ENCODE data around the gene PCDHA13. TPM values are rescaled to one million over a fixed set of nuclear protein-coding genes. Genes with fewer than 3 reads are reported as not detected.
A peak's percentile ranks its signal among the peaks of the same experiment; 100 is the strongest.
"Not testable (repeated sequence)": the region's sequence is repeated elsewhere in the genome, so short reads cannot be mapped to it uniquely, and the experiment has no call there.

Gene PCDHA13
- total RNA-seq, 1 experiment from 2014 or later, result 0.54 TPM

GRCh38 chr5:140868721-140869554 lies 13.0 kb upstream of the PCDHA13 start, which contains the start of gene PCDHA11:
Gene PCDHA11 (plus strand): TSS chr5:140868957. CDS start chr5:140869104, 147 bp downstream.
- DNase-seq (ENCODE audit: low spot score), result peak; percentile 81
- in situ Hi-C loops (cut with HindIII; ENCODE audit: low sequenced_read_pairs), result no loop called here

GRCh38 chr5:140869555-140869886 lies 12.4 kb upstream of the PCDHA13 start:
- DNase-seq (ENCODE audit: low spot score), result no peak
- in situ Hi-C loops (cut with HindIII; ENCODE audit: low sequenced_read_pairs), result no loop called here

- no peak for DNase-seq (ENCODE audit: low spot score)
- in situ Hi-C loops (cut with HindIII; ENCODE audit: low sequenced_read_pairs), result no loop called here
Observed at GRCh38 chr5:140870221-140871201, 11.4 kb upstream of the PCDHA13 start.

GRCh38 chr5:140875085-140876065 lies 6.5 kb upstream of the PCDHA13 start, which contains the start of gene PCDHA12:
Gene PCDHA12 (plus strand): TSS chr5:140875308. CDS start chr5:140875473, 165 bp downstream.
- peak; percentile 66 for DNase-seq (ENCODE audit: low spot score)
- in situ Hi-C loops (cut with HindIII; ENCODE audit: low sequenced_read_pairs), result no loop called here

- in situ Hi-C loops (cut with HindIII; ENCODE audit: low sequenced_read_pairs); DNase-seq (ENCODE audit: low spot score): not testable (repeated sequence)
Observed at GRCh38 chr5:140876541-140877261, 5.2 kb upstream of the PCDHA13 start.

- DNase-seq (ENCODE audit: low spot score), result no peak
- in situ Hi-C loops (cut with HindIII; ENCODE audit: low sequenced_read_pairs), result no loop called here
Observed at GRCh38 chr5:140877262-140877581, 4.7 kb upstream of the PCDHA13 start.

GRCh38 chr5:140882591-140882899 lies 621 bp downstream of the PCDHA13 start:
- in situ Hi-C loops (cut with HindIII; ENCODE audit: low sequenced_read_pairs), result no loop called here
- peak; percentile 19 for DNase-seq (ENCODE audit: low spot score)

- DNase-seq (ENCODE audit: low spot score), result no peak
- in situ Hi-C loops (cut with HindIII; ENCODE audit: low sequenced_read_pairs), result no loop called here
Observed at GRCh38 chr5:140883373-140883772, 1.4 kb downstream of the PCDHA13 start.

GRCh38 chr5:140883927-140884697 lies 2.2 kb downstream of the PCDHA13 start:
- DNase-seq (ENCODE audit: low spot score), result no peak
- in situ Hi-C loops (cut with HindIII; ENCODE audit: low sequenced_read_pairs), result no loop called here

GRCh38 chr5:140916325-140916724 lies 34.4 kb downstream of the PCDHA13 start:
- in situ Hi-C loops (cut with HindIII; ENCODE audit: low sequenced_read_pairs), result no loop called here

GRCh38 chr5:140923601-140924000 lies 41.7 kb downstream of the PCDHA13 start:
- in situ Hi-C loops (cut with HindIII; ENCODE audit: low sequenced_read_pairs), result no loop called here
- DNase-seq (ENCODE audit: low spot score), result peak; percentile 26

More at GRCh38 chr5:140916325-140916724, 34.4 kb downstream of the PCDHA13 start:
- no peak for DNase-seq (ENCODE audit: low spot score)

- peak; percentile 55 for DNase-seq (ENCODE audit: low spot score)
- in situ Hi-C loops (cut with HindIII; ENCODE audit: low sequenced_read_pairs), result no loop called here
Observed at GRCh38 chr5:140925806-140926442, 44.0 kb downstream of the PCDHA13 start, which contains the start of gene PCDHAC1. Gene PCDHAC1 (plus strand): TSS chr5:140926299. CDS start chr5:140926893, 594 bp downstream.

- DNase-seq (ENCODE audit: low spot score), result peak; percentile 82
- in situ Hi-C loops (cut with HindIII; ENCODE audit: low sequenced_read_pairs), result no loop called here
Observed at GRCh38 chr5:140926443-140927227, 44.7 kb downstream of the PCDHA13 start.

- in situ Hi-C loops (cut with HindIII; ENCODE audit: low sequenced_read_pairs), result no loop called here
- DNase-seq (ENCODE audit: low spot score), result peak; percentile 27
Observed at GRCh38 chr5:140927228-140927573, 45.3 kb downstream of the PCDHA13 start.

All from G401 (cell line).